Hepatocyte (in vitro differentiated cells): ENCODE results near the gene GMPR. TPM values are rescaled to one million over a fixed set of nuclear protein-coding genes. Genes with fewer than 3 reads are reported as not detected.

Experiments used
- DNase-seq: peaks from one replicate; pipeline ENCODE4 v3.0.0-alpha.2; 2016; ENCODE audit warnings: low spot score
- H2AFZ ChIP-seq: fragments of 200-600 bp; sonication (generic); 2 replicates; pipeline ENCODE4 v1.6.0; 2016; ENCODE audit warnings: antibody characterized with exemption, mild to moderate bottlenecking
- H3K27ac ChIP-seq: fragments of 200-600 bp; sonication (generic); 2 replicates; pipeline ENCODE4 v1.5.1; 2016; ENCODE audit warnings: mild to moderate bottlenecking
- H3K27me3 ChIP-seq: fragments of 200-600 bp; sonication (generic); 2 replicates; pipeline ENCODE4 v1.6.1; 2016
- H3K36me3 ChIP-seq: fragments of 200-600 bp; sonication (generic); replicated peaks from 2 replicates; pipeline ENCODE4 v1.5.1; 2016; ENCODE audit warnings: low read depth; ENCODE audit not compliant: insufficient read depth
- H3K4me1 ChIP-seq: fragments of 200-600 bp; sonication (generic); 2 replicates; pipeline ENCODE4 v1.5.1; 2016; ENCODE audit warnings: mild to moderate bottlenecking, moderate library complexity; ENCODE audit not compliant: insufficient read depth
- H3K4me2 ChIP-seq: fragments of 200-600 bp; sonication (generic); 2 replicates; pipeline ENCODE4 v1.6.0; 2016
- H3K4me3 ChIP-seq: fragments of 200-600 bp; sonication (generic); 2 replicates; pipeline ENCODE4 v1.5.1; 2016; ENCODE audit warnings: mild to moderate bottlenecking
- H3K79me2 ChIP-seq: fragments of 200-600 bp; sonication (generic); 2 replicates; pipeline ENCODE4 v1.6.0; 2017; ENCODE audit warnings: mild to moderate bottlenecking
- H3K9me2 ChIP-seq: fragments of 200-600 bp; sonication (generic); replicated peaks from 2 replicates; pipeline ENCODE4 v1.6.0; 2017; ENCODE audit warnings: mild to moderate bottlenecking; ENCODE audit not compliant: insufficient read depth
- H3K9me3 ChIP-seq: fragments of 200-600 bp; sonication (generic); 2 replicates; pipeline ENCODE4 v1.5.1; 2016; ENCODE audit warnings: low read depth, mild to moderate bottlenecking
- H4K20me1 ChIP-seq: fragments of 200-600 bp; sonication (generic); 2 replicates; pipeline ENCODE4 v1.6.0; 2016; ENCODE audit warnings: mild to moderate bottlenecking; ENCODE audit not compliant: insufficient read depth, poor library complexity, severe bottlenecking
- EZH2 ChIP-seq: fragments of 200-600 bp; sonication (generic); IDR thresholded peaks from 2 replicates; pipeline ENCODE4 v1.6.1; 2016; ENCODE audit warnings: antibody characterized with exemption, mild to moderate bottlenecking, borderline replicate concordance
- EZH2phosphoT487 ChIP-seq: fragments of 200-600 bp; sonication (generic); IDR thresholded peaks from one replicate; pipeline ENCODE4 v1.6.1; 2018; ENCODE audit warnings: antibody characterized with exemption, mild to moderate bottlenecking, low read depth, moderate library complexity; ENCODE audit not compliant: unreplicated experiment, severe bottlenecking
- WGBS: methylation state at CpG from one replicate; pipeline ENCODE4 v1.1.6; 2016; ENCODE audit warnings: low lambda C conversion rate; ENCODE audit errors: missing lambda C conversion rate; 5-methylcytosine and 5-hydroxymethylcytosine counted together
- polyA plus RNA-seq: library from polyadenylated mRNA; unstranded; fragments of >200 nt; fragmentation: Nextera tagmentation; extraction: Ambion mirVana; gene quantifications from 2 replicates; pipeline ENCODE4 v1.2.1, GENCODE V29; 2016
- total RNA-seq: library from RNA; depleted of rRNA; stranded (reverse); fragments of >200 nt; gene quantifications from 2 replicates; pipeline ENCODE4 v1.2.3, GENCODE V29; 2014
- TF ChIP-seq, protein P1 (sequence below): fragments of 200-600 bp; sonication (generic); IDR thresholded peaks from 2 replicates; pipeline ENCODE4 v1.5.1; 2016; ENCODE audit warnings: antibody characterized with exemption, mild to moderate bottlenecking; ENCODE audit not compliant: poor library complexity

The GMPR gene
- total and polyA plus RNA-seq, 2 experiments from 2014 or later, result 6.1 to 16.5 TPM

DNA sequence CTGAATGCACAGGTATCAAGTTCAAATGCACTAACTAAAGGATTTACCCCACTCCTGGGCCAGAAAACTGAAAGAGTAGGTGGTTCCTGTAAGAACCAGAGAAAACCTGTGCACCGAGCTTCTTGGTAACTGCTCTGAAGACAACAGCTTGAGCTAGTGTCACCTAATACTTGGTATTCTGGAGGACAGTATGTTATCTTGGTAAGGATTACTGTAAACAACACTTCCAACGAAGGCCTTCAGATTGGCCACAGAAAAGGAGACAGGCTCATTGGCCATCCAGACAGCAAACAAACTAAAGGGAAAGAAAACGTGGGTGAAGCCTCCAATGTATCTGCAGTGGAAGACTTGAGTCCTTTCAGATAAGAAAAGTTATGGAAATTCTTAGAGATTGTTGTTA lies 61.5 kb downstream of the GMPR start:
- H2AFZ ChIP-seq, result no peak overlapping the region
- DNase-seq, result no peak
- H3K36me3 ChIP-seq, result no peaks in the 10 kb centered on the region
- H3K4me3 ChIP-seq, result no peak overlapping the region
- no peaks in the 10 kb centered on the region for H3K79me2 ChIP-seq
- TF ChIP-seq EZH2phosphoT487 (no peak), EZH2 (no peak)
- TF ChIP-seq, protein P1, sequence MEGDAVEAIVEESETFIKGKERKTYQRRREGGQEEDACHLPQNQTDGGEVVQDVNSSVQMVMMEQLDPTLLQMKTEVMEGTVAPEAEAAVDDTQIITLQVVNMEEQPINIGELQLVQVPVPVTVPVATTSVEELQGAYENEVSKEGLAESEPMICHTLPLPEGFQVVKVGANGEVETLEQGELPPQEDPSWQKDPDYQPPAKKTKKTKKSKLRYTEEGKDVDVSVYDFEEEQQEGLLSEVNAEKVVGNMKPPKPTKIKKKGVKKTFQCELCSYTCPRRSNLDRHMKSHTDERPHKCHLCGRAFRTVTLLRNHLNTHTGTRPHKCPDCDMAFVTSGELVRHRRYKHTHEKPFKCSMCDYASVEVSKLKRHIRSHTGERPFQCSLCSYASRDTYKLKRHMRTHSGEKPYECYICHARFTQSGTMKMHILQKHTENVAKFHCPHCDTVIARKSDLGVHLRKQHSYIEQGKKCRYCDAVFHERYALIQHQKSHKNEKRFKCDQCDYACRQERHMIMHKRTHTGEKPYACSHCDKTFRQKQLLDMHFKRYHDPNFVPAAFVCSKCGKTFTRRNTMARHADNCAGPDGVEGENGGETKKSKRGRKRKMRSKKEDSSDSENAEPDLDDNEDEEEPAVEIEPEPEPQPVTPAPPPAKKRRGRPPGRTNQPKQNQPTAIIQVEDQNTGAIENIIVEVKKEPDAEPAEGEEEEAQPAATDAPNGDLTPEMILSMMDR, result no peak
- H4K20me1 ChIP-seq, result no peaks in the 10 kb centered on the region
- WGBS, result 74% methylated on average over 3 of the region's 3 CpGs
- no peaks in the 10 kb centered on the region for H3K9me2 ChIP-seq
- H3K9me3 ChIP-seq, result no peaks in the 10 kb centered on the region
- no peaks in the 10 kb centered on the region for H3K4me1 ChIP-seq
- H3K4me2 ChIP-seq, result no peak overlapping the region
- no peaks in the 10 kb centered on the region for H3K27me3 ChIP-seq
- H3K27ac ChIP-seq, result no peak overlapping the region

DNA sequence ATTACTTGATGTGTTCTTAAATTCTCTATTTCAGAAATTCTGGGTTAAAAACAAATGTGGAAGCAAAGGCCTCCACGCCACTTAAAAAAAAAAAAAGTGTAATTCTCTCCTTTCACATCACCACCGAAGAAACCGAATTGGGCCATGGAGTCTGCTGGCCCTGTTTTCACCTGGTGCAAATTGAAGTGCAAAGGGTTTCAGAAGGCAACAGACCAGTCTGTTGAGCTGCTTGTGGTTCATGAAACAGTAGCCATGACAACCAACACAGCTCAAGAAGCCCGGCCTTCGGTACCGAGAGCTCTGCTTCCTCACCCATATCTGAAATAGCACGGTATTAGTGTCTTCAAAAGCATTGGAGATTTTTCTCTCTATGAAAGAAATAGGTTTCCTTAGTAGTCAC lies 63.1 kb downstream of the GMPR start:
- H3K4me1 ChIP-seq, result no peaks in the 10 kb centered on the region
- H4K20me1 ChIP-seq, result no peaks in the 10 kb centered on the region
- no peak overlapping the region for H3K27ac ChIP-seq
- H2AFZ ChIP-seq, result no peak overlapping the region
- H3K4me2 ChIP-seq, result no peak overlapping the region
- no peak overlapping the region for H3K4me3 ChIP-seq
- no peaks in the 10 kb centered on the region for H3K36me3 ChIP-seq
- H3K79me2 ChIP-seq, result no peaks in the 10 kb centered on the region
- no peaks in the 10 kb centered on the region for H3K9me2 ChIP-seq
- DNase-seq, result no peak
- TF ChIP-seq EZH2phosphoT487 (no peak), EZH2 (no peak)
- TF ChIP-seq, protein P1, result no peak
- 84% methylated on average over 7 of the region's 7 CpGs for WGBS
- no peaks in the 10 kb centered on the region for H3K27me3 ChIP-seq
- no peaks in the 10 kb centered on the region for H3K9me3 ChIP-seq

DNA sequence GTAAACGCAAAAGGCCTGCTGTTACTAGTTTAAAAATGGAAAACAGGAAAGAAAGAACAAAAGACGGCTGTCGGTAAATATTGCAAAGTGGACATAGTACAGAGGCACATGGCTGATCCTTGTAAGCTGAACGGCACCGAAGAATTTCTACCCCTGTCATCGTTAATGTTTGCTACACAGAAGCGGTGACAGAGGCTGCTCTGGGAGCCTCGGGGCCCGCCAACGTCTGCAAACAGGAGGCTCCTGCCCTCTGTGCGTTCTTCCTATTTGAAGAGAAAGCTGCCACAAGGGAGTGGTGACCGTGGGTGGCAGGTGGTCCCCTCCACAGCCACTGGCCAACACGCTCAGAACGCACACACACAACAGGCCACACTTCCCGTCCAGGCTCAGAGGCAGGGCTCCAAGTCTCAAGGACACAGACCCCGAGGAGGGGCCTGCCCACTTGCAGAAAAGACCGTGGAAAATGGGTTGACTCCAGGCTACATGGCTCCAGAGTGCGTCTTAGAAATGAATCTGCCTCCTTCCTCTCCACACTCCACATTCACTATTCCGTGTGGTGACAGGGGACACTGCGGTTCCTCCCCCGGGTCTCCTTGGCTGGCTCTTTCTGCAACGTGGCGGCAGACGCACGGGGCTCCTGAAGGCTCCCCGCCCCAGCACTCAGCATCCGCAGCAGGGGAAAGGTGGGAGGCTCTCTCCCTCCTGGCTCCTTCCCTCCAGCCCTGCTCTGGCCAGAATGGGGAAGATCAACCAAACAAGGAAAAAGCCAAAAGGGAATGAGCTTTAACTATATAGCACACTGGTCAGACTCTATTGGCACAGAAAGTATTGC lies 64.5 kb downstream of the GMPR start:
- H3K4me3 ChIP-seq, result no peak overlapping the region
- no peaks in the 10 kb centered on the region for H3K9me3 ChIP-seq
- no peak overlapping the region for H2AFZ ChIP-seq
- 68% methylated on average over 27 of the region's 27 CpGs for WGBS
- no peaks in the 10 kb centered on the region for H3K4me1 ChIP-seq
- H4K20me1 ChIP-seq, result no peaks in the 10 kb centered on the region
- no peak overlapping the region for H3K27ac ChIP-seq
- no peak for DNase-seq
- TF ChIP-seq EZH2phosphoT487, result no peak
- TF ChIP-seq, protein P1, result no peak
- no peaks in the 10 kb centered on the region for H3K27me3 ChIP-seq
- H3K79me2 ChIP-seq, result no peaks in the 10 kb centered on the region
- H3K36me3 ChIP-seq, result no peaks in the 10 kb centered on the region
- H3K9me2 ChIP-seq, result no peaks in the 10 kb centered on the region
- H3K4me2 ChIP-seq, result no peak overlapping the region
